Motor neuron (in vitro differentiated cells): ENCODE results near the gene PHPT1. TPM values are rescaled to one million over a fixed set of nuclear protein-coding genes. Genes with fewer than 3 reads are reported as not detected.

Experiments
- ATAC-seq, 8 experiments: fragments of 200-7000 bp; cut with Tn5 transposase; replicated peaks in 6 of 8; 2 replicates each; pipeline ENCODE4 v1.8.0; 2021; ENCODE audit warnings: mild to moderate bottlenecking in 8 of 8, moderate library complexity in 8 of 8
- H3K27ac ChIP-seq, 2 donors: fragments of 250-450 bp; sonication (Bioruptor Pico); 2 replicates each; pipeline ENCODE4 v1.9.0; 2021; ENCODE audit warnings: antibody characterized with exemption in 2 of 2, mild to moderate bottlenecking in 2 of 2, moderate library complexity in 1 of 2
- H3K4me1 ChIP-seq, 2 donors: fragments of 250-450 bp; sonication (Bioruptor Pico); replicated peaks in 1 of 2; 2 replicates each; pipeline ENCODE4 v1.6.1; 2021; ENCODE audit warnings: antibody characterized with exemption in 2 of 2, mild to moderate bottlenecking in 2 of 2, moderate library complexity in 1 of 2
- H3K4me3 ChIP-seq, 5 donors: fragments of 250-450 bp; sonication (Bioruptor Pico); 2 replicates each; pipeline ENCODE4 v1.9.0; 2021; ENCODE audit warnings: antibody characterized with exemption in 5 of 5, mild to moderate bottlenecking in 5 of 5, moderate library complexity in 4 of 5
- WGBS, 10 experiments: fragments of 450-650 bp; shearing (Covaris generic); methylation state at CpG; one replicate each; pipeline ENCODE4 v1.0.0; 2022; 5-methylcytosine and 5-hydroxymethylcytosine counted together
- in situ Hi-C, 9 experiments: fragments of 400-800 bp; cut with MboI; loops; one replicate each; pipeline ENCODE4 v1.15.0; 2021; ENCODE audit warnings: low sequenced_read_pairs in 9 of 9, low pct_unique_long_range_greater_than_20kb in 2 of 9; ENCODE audit not compliant: unreplicated experiment in 9 of 9
- total RNA-seq, 8 experiments: library from RNA; unstranded; fragments of 300-600 nt; gene quantifications; 2 replicates each; pipeline versions ENCODE4 v1.2.3 to v1.2.4, GENCODE V29; 2022

Gene PHPT1
- total RNA-seq, 8 experiments from 2014 or later, result 134 to 366 (median 259) TPM

GRCh38 chr9:136850866-136851775, 1.9 kb downstream of the PHPT1 start:
- in situ Hi-C loops, result no loop called here
- Histone ChIP-seq H3K4me1 (peaks cover 17 to 19% of the 10 kb centered on the region in 2 donors), H3K27ac (peak overlapping the region in 1 of 2 donors; percentile 13), H3K4me3 (peak overlapping the region in 2 of 5 donors; percentile 72 to 94)
- WGBS, 10 experiments, result 80 to 100% (median 93%) methylated on average over 1 to 8 of the region's 23 CpGs; no CpG with 5 or more reads in 5 of the 10 experiments
- ATAC-seq, result no peak

- in situ Hi-C loops, result no loop called here
- Histone ChIP-seq H3K27ac (no peak within 1 kb of the TSS), H3K4me3 (no peak within 1 kb of the TSS), H3K4me1 (peaks cover 10 to 12% of the 10 kb centered on the region in 2 donors)
- ATAC-seq, result no peak
- WGBS, 10 experiments, result 86 to 100% (median 100%) methylated on average over 1 to 4 of the region's 23 CpGs; no CpG with 5 or more reads in 7 of the 10 experiments
Observed at GRCh38 chr9:136851941-136852663, 2.9 kb downstream of the PHPT1 start, which contains the start of gene MAMDC4. Gene MAMDC4 (plus strand): TSS chr9:136852346. CDS start chr9:136852417, 71 bp downstream.

GRCh38 chr9:136852664-136853595, 3.7 kb downstream of the PHPT1 start:
- Histone ChIP-seq H3K4me1 (peaks cover 10 to 12% of the 10 kb centered on the region in 2 donors), H3K27ac (no peak overlapping the region), H3K4me3 (no peak overlapping the region)
- in situ Hi-C loops, result no loop called here
- no peak for ATAC-seq
- WGBS, 10 experiments, result 73 to 100% (median 90%) methylated on average over 1 to 10 of the region's 29 CpGs; no CpG with 5 or more reads in 2 of the 10 experiments

GRCh38 chr9:136853596-136854112, 4.4 kb downstream of the PHPT1 start:
- no CpG with 5 or more reads among the region's 18 CpGs for WGBS, 10 experiments
- ATAC-seq, result no peak
- in situ Hi-C loops, result no loop called here
- Histone ChIP-seq H3K4me1 (peaks cover 10 to 12% of the 10 kb centered on the region in 2 donors), H3K27ac (no peak overlapping the region), H3K4me3 (no peak overlapping the region)

- in situ Hi-C loops, result no loop called here
- H3K27ac ChIP-seq, result no peak overlapping the region
- WGBS, 10 experiments, result 40 to 90% (median 80%) methylated on average over 1 to 4 of the region's 30 CpGs; no CpG with 5 or more reads in 7 of the 10 experiments
- H3K4me1 ChIP-seq, result peaks cover 10 to 12% of the 10 kb centered on the region in 2 donors
- no peak for ATAC-seq
- H3K4me3 ChIP-seq, result no peak overlapping the region
Observed at GRCh38 chr9:136854113-136854841, 5.1 kb downstream of the PHPT1 start.

- in situ Hi-C loops, result no loop called here
- no peak overlapping the region for H3K27ac ChIP-seq
- ATAC-seq, result no peak
Observed at GRCh38 chr9:136854842-136855460, 5.7 kb downstream of the PHPT1 start.

GRCh38 chr9:136855461-136856078, 6.4 kb downstream of the PHPT1 start:
- in situ Hi-C loops, result no loop called here

More at GRCh38 chr9:136854842-136855460, 5.7 kb downstream of the PHPT1 start:
- H3K4me3 ChIP-seq, result no peak overlapping the region
- peaks cover 10 to 12% of the 10 kb centered on the region in 2 donors for H3K4me1 ChIP-seq
- WGBS, 10 experiments, result no CpG with 5 or more reads among the region's 23 CpGs

GRCh38 chr9:136856079-136856476, 6.9 kb downstream of the PHPT1 start:
- in situ Hi-C loops, result no loop called here
- WGBS, 10 experiments, result 58 to 82% methylated on average over 3 of the region's 15 CpGs; no CpG with 5 or more reads in 8 of the 10 experiments

More at GRCh38 chr9:136855461-136856078, 6.4 kb downstream of the PHPT1 start:
- Histone ChIP-seq H3K27ac (no peak overlapping the region), H3K4me1 (peaks cover 4 to 6% of the 10 kb centered on the region in 2 donors), H3K4me3 (no peak overlapping the region)
- WGBS, 10 experiments, result 75 to 95% (median 79%) methylated on average over 4 to 5 of the region's 26 CpGs; no CpG with 5 or more reads in 7 of the 10 experiments
- ATAC-seq, result no peak

GRCh38 chr9:136856541-136857141, 7.4 kb downstream of the PHPT1 start:
- H3K4me3 ChIP-seq, result no peak overlapping the region
- no peaks in the 10 kb centered on the region for H3K4me1 ChIP-seq
- ATAC-seq, result no peak
- in situ Hi-C loops, result no loop called here
- 80 to 100% (median 100%) methylated on average over 1 to 2 of the region's 14 CpGs; no CpG with 5 or more reads in 7 of the 10 experiments for WGBS, 10 experiments
- H3K27ac ChIP-seq, result no peak overlapping the region

More at GRCh38 chr9:136856079-136856476, 6.9 kb downstream of the PHPT1 start:
- no peak for ATAC-seq
- no peak overlapping the region for H3K27ac ChIP-seq
- H3K4me1 ChIP-seq, result peaks cover 0 to 1% of the 10 kb centered on the region in 2 donors
- H3K4me3 ChIP-seq, result no peak overlapping the region

GRCh38 chr9:136857166-136857565, 8.0 kb downstream of the PHPT1 start:
- Histone ChIP-seq H3K4me3 (no peak overlapping the region), H3K27ac (peak overlapping the region in 1 of 2 donors; percentile 27), H3K4me1 (no peaks in the 10 kb centered on the region)
- ATAC-seq, result no peak
- 100% methylated on average over 2 of the region's 19 CpGs; no CpG with 5 or more reads in 9 of the 10 experiments for whole genome bisulfite sequencing, 10 experiments
- in situ Hi-C loops, result no loop called here
